Activated naive CD8-positive, alpha-beta T cell treated with anti-CD3 and anti-CD28 coated beads, Interleukin-2, amount 50 U/mL, for 16 hours (primary cell): ENCODE data around the gene FPGS.

Experiments used
- DNase-seq: peaks from one replicate; pipeline ENCODE4 v3.0.0-alpha.2; 2020; ENCODE audit warnings: low read depth, low spot score

The FPGS gene

GRCh38 chr9:127789179-127789578, 13.5 kb upstream of the FPGS start:
- DNase-seq = no peak

- no peak for DNase-seq
These were observed 12.4 kb upstream of the FPGS start for GRCh38 chr9:127790094-127790855.

GRCh38 chr9:127791085-127791484, 11.6 kb upstream of the FPGS start:
- DNase-seq = no peak

- no peak for DNase-seq
These were observed 10.2 kb upstream of the FPGS start for GRCh38 chr9:127792417-127793031.

DNA sequence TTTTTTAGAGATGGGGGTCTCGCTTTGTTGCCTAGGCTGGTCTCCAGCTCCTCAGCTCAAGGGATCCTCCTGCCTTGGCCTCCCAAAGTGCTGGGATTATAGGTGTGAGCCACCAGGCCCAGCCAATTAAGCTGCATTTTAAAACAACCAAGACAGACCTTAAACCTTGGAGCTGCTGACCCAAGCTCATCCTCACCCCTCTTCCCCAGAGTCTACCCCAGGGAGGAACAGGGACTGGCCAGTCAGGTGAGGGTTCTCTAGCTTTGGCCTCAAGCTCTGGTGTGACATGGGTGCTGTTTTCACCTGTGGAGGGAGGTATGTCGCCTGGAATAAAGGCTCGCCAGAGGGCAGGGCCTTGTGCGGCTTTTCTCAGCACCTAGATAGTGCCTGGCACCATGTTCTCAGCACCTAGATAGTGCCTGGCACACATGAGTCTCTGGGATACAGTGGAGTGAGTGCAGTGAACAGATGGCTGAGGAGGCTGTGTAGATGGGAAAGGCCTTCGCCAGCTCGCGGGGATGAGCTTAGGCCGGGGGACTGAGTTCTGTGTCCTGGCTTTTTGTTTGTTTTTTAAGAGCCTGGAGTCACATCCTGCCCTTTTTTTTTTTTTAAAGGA, 9.5 kb upstream of the FPGS start:
- no peak for DNase-seq

DNA sequence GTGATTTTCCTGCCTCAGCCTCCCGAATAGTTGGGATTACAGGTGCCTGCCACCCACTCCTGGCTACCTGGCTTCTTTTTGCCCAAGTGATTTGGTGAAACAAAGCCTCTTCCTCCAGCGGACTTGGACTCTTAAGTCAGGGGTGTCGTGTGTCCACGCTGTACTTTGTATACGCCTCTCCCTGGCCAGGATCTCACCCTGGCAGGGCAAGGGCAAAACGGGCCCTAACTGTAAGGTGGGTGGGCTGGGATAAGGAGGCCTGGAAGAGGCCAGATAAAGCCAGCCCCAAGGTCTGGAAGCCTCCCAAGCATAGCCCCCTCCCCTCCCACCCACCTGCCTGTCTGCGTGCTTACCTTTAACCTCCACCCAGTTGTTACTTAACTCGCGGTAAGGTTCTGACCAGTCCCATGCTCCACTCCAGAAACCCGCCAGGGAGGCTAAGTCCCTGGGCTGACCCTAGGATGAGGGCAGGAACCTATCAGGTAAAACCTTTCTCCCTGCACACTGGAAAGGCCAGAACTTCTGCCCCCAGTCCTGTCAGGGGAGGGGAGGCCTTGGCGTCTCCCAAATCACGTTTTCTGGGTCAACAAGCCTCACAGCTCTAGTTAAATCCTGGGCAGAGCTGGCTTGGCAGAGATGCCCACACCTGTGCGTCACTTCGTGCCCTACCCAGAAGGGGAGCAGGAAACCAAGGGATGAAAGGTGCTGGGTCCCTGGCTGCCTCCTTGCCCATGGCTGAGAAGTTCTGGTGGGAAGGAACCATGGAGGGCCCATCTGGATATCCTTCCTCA, 8.5 kb upstream of the FPGS start:
- DNase-seq = no peak

DNA sequence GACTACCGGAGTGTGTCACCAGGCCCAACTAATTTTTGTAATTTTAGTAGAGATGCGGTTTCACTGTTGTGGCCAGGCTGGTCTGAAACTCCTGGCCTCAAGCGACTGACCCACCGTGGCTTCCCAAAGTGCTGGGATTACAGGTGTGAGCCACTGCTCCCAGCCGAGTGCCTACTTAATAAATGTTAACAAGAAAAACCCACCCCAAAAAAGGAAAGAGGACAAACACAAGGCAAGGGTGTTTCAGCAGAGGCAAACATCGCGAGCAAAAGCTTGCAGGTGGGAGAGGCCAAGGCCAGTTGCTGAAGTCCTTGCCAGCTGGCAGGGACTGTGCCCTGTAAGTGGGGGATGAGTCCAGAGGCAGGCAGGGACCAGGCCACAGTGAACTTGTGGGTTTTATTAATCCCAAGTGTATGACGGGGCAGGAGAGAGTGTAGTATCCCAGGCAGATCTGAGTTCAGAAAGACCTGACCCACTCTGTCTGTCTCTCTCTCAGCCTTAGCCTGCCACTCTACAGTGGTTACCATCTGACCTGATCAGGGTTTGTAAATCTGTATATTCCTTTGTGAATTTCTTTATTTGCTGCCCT, 6.4 kb upstream of the FPGS start:
- DNase-seq = no peak

- no peak for DNase-seq
These were observed 5.8 kb upstream of the FPGS start for GRCh38 chr9:127796852-127797370.

- DNase-seq = no peak
These were observed 617 bp upstream of the FPGS start for GRCh38 chr9:127801955-127802575.

- no peak for DNase-seq
These were observed 1.0 kb downstream of the FPGS start for GRCh38 chr9:127803507-127804352.

GRCh38 chr9:127805620-127806019, 2.9 kb downstream of the FPGS start:
- no peak for DNase-seq

DNA sequence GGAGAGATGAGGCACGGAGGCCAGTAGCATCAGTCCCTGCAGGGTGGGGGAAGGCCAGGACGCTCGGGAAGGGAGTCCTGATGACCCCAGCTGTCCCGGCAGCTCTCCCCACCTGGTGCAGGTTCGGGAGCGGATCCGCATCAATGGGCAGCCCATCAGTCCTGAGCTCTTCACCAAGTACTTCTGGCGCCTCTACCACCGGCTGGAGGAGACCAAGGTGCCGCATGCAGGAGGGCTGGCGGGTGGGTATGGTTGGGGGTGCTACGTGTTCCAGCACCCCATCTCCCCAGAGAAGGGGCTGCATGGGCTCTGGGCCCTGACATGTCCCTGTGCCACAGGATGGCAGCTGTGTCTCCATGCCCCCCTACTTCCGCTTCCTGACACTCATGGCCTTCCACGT, 4.2 kb downstream of the FPGS start:
- no peak for DNase-seq

DNA sequence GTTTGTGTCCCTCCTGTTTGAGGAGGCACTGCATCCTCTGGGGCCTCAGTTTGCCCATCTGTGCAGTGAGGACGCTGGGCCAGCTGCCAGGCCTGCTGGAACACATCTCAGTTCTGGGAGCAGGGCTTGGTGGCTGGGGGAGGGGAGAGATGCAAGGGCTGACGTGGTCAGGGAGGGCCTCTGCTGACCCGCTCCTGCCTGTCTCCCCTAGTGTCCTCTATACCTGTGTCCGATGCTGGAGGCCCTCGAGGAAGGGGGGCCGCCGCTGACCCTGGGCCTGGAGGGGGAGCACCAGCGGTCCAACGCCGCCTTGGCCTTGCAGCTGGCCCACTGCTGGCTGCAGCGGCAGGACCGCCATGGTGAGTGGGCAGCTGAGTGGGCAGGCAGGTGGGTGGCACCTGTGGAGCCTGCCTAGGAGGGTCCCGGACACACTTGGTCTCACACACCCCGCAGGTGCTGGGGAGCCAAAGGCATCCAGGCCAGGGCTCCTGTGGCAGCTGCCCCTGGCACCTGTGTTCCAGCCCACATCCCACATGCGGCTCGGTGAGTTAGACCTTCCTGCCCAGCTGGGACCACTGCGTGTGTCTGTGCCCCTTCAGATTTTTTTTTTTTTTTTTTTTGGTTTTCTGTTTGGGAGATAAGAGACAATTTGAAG, 5.8 kb downstream of the FPGS start:
- no peak for DNase-seq

DNA sequence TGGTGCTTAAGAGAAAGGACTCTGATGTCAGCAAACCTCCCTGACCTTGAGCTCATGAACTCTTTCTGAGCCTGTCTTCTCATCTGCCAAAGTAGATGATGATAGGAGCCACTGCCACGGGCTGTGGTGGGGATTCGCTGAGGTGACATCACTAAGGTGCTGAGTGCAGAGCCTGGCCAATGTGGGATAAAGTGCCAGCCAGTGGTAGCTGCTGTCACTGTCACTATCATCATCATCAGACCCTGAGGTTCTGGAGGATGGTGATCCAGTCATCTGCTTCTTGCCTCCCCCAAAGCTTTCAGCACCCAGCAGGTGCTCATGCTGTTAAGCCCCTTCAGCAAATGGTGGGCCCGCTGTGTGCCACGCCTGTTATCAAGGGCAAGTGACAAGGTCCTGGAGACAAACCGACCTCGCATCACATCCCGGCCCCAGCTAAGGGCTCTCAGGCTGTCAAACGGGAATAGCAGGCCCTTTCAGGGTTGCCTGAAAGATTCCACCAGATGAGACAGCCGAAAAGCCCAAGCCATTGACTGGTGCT, 6.4 kb downstream of the FPGS start:
- DNase-seq = no peak

- no peak for DNase-seq
These were observed 7.1 kb downstream of the FPGS start for GRCh38 chr9:127809540-127810377.

GRCh38 chr9:127810378-127811187, 7.9 kb downstream of the FPGS start:
- DNase-seq = no peak

DNA sequence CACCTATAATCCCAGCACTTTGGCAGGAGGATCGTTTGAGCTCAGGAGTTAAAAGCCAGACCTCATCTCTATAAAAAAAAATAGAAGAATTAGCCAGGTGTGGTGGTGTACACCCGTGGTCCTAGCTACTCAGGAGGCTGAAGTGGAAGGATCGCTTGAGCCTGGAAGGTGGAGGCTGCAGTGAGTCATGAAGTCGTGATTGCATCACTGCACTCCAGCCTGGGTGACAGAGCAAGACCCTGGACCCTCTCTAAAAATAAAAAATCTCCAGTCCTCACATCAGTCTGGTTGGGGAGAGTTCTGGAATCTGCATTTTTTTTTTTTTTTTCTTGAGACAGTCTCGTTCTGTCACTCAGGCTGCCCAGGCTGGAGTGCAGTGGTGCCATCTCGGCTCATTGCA, 9.3 kb downstream of the FPGS start:
- DNase-seq = no peak
